C1 segment of cervical spinal cord (tissue), 14 donors: ENCODE results near the gene LMF1.
A peak's percentile ranks its signal among the peaks of the same experiment; 100 is the strongest.

ENCODE experiments used
- DNase-seq, 14 donors: peaks; one replicate each; lab custom pipeline; 2025; lab: John Stamatoyannopoulos, UW

LMF1 gene

DNA sequence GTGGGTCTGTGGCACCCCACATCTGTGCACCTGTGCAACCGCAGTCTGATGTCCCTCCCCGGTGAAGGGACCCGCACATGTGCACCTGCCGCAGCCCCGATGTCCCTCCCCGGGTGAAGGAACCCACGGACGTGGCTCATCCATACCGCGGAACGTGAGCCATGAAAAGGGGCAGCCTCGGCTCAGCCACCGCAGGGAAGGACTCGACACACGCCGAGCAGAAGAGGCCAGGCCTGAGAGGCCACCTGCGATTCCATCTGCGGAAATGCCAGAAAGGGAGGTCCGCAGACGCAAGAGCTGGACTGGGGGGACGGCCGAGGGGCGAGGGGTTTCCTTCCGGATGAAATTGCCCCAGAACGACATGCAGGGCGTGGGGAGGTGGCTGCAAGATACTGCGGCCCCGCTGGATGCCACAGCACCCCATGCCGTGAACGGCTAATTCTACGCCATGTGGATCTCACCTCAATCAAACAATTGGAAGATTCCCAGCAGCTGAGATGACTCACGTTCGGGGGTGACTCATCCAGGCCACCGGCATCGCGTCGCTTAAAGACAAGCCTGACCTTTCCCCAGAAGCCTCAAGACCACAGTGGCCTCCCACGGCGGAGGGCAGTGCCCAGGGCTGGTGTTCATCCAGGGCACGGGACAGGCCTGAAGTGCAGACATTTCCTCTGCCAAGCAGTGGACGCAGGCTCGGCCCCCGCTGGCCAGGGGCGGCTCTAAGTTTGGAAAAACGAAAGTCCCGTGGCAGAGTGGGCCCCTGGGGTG is 31.8 kb upstream of the LMF1 start:
- peak in 1 of 14 donors; percentile 30 for DNase-seq

DNA sequence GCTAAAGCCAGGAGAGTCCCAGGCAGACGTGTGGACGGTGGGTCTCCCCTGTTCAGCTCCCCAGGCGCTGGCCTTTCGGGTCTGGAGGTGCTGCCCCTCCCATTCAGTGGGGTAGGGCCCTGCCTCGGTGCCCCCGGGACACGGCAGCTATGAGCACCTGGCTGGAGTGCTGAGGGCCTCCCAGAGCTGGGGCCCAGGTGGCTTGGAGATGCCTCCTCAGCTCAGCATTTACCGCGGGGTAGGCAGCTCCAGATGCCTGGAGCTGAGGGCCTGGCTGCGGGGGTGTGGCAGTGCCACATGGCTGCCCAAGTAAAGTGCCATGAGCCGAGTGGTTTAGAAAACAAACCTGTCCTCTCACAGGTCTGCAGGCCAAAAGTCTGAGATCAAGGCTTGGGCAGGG is 30.3 kb upstream of the LMF1 start:
- no peak for DNase-seq

DNA sequence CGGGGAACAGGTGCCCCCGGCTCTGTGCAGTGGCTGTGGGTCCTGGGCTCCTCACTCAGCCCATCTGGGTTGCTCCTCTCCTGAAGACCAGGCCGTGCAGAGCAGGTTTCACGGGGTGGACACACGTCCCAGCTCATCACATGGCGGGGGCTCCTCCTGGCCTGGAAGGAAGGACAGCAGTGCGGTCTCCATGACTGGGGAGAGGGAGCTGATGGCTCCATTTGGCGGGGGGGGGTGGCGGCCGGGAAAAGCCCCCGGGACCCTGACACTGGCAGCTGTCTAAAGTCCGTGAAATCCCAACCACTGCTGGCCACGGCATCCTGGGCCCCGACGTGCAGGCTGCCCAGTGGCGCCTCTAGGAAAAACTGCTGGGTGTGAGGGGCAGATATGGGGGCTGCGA is 29.8 kb upstream of the LMF1 start:
- no peak for DNase-seq

DNA sequence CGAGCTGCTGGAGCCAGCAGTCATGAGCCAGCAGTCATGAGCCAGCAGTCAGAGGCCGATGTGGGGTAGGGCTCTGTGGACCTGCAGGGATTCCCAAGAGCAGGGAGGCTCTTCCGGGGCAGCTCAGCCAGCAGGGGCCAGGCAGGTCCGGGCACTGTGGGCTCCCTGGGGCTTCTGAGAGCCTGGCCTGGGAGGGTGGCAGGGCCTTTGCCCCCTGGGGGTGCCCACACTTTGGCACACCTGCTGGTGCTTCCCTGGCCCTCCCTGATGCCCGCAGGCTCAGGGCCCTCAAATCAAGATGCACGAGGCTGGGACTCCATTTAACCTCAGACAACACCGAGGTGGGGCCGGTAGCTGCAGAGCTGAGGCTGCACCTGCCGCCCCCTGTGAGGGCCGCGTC is 28.9 kb upstream of the LMF1 start:
- no peak for DNase-seq

DNA sequence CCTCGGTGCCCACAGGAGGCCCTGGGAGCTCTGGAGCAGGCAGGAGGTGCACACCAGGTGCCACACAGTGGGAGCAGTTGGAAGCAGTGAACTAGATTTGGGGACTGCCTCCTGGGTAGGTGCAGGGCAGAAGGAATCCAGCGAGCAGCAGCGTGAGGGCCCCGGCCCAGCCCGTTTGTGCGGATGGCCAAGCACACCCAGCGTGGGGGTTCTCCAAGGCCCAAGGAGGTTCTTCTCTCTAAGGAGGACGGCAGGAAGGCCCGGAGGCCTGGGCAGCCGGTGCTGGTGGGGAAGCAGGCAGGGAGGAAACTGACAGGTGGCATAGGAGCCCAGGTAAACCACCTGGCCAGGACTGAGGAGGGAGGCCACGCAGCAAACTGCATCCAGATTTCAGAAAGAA is 27.8 kb upstream of the LMF1 start:
- DNase-seq, result no peak

DNA sequence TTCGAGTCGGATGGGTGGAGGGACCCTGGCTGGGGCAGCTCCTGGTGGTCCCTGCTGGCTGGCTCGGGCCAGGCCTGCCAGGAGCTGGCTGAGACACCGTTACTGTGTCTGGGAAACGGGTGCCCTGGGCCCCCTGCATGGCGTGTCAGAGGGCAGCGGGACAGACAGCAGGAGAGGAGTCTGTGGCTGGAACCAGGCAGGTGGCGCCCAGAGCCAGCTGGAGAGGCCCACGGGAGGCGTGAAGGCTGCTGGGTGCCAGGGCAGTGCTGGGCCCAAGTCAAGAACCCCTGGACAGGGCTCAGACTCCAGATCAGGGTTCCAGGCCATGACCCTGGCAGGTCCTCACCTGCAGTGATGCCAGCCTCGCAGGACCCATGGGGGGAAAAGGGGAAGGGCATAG is 27.4 kb upstream of the LMF1 start:
- DNase-seq, result no peak

DNA sequence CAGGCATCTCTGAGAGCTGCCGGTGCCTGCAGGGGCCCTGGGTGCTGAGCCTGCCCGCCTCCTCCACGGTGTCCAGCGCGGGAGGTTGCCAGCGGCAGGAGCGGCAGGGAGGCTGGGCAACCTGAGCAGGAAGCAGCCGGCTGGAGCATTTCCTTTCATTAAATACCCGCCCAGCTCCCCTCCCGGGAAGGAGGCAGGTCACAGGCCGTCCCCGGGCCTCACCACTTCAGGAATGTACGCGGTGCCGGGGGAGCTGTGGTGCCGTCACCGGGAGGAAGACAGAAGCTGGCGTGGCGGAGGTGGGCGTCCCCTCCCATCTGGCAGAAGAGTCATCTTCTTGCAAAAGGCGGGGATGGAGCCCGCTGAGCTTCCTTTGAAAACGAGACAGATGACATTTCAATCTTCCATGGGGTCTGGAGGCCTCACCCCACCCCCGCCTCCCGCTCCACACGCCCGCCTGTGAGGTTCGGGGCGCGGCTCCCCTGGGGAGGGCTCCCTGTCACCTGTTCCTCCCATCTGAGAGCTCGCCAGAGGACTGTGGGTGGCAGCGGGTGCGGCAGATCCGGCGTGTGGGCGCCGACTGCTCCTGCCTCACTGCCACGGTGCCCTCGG is 26.8 kb upstream of the LMF1 start:
- DNase-seq, result no peak

DNA sequence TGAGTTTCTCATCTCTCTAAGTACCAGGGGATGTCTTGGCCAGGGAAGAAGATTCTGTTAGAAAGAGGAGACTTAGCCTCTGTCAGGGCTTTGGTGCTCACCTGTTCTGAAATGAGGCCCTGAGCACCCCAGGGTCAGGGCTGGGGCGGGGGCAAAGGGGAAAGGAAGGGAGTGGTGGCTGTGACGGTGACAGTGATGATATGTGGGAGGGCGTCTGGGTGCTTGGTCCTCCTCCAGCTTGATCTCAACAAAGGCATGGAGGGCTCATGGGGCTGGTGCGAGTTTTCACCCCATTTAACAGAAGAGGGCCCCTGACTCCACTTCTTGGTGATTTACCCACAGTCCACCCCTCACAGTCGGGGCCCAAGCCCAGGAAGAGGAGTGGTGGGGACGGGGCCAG is 25.9 kb upstream of the LMF1 start:
- DNase-seq, result no peak

DNA sequence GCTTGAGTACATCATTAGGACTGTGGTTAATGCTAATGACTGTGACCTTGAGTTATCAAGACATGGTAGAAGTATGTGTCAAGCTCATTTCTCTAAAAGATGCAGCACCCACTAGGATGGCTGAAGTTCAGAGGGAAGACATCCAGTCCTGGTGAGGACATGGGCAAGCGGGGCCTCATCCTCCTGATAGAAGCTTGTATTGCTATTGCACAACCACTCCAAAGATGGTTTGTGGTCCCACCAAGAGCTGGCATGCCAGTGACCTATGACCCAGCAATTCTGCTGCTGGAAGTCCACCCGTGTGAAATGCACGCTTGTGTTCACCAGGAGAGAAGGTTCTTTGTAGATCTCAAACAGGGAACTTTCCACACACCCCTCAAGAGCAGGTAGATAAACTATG is 25.0 kb upstream of the LMF1 start:
- no peak for DNase-seq

DNA sequence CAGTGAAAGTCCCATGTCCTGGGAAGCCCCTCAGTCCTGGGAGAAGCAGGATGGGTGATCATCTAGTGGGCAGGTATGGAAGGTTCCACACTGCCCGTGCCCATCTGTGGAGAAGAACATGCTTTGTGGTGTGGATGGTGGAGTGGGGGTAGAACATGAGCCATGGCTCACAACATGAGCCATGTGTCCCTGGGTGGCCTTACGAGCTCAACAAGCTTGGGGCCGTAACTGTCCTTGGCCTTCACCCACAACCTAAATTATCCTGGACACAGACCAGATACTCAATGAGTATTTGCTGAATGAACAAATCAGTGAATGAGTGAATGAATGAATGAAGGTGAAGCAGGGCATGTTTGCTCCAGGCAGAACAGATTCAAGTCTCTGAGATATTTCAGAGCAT is 24.3 kb upstream of the LMF1 start:
- no peak for DNase-seq

DNA sequence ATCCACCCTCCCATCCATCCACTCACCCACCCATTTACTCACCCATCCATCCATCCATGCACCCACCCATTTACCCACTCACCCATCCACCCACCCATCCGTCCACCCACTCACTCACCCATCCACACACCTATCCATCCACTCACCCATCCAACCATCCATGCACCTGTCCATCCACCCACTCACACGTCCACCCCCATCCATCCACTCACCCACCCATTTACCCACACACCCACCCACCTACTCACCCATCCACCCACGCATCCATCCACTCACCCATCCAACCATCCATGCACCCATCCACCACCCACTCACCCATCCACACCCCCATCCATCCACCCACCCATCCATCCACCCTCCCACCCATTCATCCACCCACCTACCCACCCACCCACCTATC is 22.9 kb upstream of the LMF1 start:
- no peak for DNase-seq

DNA sequence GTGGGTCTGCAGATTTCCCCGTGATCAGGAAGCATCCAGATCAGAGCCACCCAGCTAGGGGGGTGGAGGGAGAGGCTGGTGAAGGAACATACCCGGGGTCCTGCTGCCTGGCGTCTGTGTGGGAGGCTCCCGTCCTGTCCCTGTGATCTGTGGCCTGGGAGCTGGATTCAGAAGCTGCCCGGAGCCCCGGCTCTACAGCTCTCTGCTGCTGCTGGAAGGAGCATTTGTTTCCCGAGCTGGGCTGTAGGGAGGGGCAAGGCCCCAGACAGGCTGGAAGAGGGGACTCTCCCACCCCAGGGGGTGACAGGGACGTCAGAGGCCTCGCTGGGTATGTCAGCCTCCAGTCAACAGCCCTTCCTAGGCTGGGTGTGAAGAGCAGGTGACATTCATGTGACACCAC is 21.0 kb upstream of the LMF1 start:
- peak in 3 of 14 donors; percentile 36 to 66 (median 41) for DNase-seq

DNA sequence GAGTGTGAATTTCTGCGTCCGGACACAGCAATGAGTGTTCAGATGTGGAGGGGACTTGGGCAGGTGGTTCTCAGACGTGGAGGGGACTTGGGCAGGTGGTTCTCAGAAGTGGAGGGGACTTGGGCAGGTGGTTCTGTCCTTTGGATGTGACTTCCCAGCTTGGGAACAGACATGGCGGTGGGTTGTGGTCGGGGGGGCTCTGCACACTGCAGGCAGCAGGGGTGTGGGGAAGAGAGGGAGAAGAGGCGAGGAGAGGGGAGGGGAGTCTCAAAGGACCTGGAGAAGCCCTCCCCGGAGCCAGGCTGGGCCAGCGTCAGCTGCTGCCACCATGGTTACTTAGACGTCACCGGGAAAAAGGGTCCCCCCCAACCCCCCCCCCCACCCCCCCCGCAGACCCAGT is 20.6 kb upstream of the LMF1 start:
- DNase-seq, result peak in 1 of 14 donors; percentile 65

DNA sequence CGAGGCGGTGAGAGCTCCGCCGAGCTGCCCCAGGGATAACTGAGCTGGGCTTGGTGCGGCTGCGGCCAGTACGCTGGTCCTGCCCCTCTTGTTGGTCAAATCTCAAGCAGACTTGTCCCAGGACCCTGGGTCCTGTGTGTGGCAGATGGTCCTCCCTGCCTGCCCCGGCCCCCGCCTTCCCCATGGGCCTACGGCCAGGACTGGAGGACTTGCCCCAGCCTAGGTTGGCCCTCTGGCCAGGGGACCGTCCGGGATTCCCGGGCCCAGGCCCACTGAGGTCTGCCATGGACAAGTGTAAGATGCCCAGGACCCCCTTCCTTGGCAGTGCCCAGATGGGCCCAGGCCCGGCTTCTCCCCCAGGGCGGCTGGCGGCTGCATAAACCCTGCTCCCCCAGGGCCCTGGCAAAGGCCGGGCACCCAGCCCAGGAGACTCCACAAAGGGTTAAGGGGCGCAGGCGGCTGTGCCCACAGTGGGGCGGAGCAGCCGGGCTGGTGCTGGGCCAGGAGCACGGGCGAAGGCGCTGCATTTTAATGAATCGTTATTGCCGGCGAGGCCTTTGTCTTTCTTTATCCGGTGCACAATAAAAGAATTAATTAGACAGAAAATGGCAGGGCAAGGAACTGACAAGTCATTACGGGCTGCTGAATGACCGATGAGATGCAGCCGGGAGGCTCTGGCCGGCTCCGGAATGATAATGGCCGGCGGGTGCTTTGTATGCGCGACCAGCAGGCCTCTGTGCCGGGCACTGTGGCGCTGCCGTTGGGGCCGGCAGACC is 19.9 kb upstream of the LMF1 start:
- DNase-seq, result peak in 12 of 14 donors; percentile 36 to 84 (median 70)

DNA sequence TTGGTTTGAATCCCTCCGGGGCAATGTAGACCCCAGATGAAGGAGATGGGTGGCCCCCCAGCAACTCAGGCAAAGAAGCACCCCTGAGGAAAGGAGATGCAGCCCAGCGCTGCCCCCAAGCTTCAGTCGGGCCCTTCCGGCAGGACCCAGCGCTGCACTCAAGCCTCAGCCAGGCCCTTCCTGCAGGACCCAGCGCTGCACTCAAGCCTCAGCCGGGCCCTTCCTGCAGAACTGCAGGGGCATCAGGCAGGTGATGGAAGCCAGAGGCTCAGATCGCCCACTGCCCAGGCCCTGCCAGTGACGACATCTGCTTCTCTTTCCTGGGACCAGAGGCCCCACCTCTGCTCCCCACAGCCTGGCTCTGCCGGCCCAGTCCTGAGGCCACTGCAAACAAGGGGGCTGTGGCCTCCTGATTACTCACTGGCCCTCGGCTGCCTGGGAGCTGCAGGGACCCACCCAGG is 18.6 kb upstream of the LMF1 start:
- DNase-seq, result peak in 2 of 14 donors; percentile 21 to 40

DNA sequence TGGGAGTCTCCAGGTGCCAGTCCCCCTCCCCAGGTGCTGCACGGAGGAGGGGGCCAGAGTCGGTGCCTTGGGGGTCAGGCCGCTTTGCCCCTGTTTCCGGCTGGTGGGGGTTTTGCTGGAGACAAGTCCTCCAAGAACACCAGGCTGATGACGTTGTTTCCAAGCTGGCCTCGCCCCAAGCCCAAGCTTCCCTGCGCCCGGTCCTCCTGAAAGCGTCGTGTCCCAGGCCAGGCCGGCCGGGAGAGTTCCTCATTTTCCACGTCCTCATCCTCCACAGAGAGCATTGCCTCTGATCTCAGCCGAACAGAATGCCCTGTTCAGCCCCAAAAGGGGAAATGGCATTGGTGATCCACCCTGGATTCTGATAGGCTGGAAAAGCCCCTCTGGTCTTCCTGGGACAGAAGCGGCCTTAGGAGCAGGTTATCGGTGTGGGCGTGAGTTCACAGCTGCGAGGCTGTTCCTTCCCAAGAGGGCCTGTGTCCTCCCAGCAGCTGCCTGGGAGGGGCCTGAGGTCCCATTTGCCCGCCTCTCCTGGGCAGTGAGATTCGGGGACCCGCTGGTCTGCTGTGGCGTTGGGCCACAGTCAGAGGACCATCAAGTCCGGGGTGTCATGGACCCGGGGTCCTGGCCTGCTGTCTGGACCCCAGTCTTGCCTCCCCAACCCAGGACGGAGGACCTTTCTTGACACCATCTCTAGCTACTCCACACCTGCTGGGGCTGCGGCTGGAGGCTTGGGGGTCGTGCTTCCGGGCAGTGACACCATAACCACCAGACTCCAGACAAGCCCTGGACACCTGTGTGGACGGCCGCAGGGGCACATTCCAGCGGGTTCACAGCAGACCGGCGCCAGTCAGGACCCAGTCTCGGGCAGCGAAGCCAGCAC is 17.9 kb upstream of the LMF1 start:
- DNase-seq, result peak in 6 of 14 donors; percentile 7 to 68 (median 48)

DNA sequence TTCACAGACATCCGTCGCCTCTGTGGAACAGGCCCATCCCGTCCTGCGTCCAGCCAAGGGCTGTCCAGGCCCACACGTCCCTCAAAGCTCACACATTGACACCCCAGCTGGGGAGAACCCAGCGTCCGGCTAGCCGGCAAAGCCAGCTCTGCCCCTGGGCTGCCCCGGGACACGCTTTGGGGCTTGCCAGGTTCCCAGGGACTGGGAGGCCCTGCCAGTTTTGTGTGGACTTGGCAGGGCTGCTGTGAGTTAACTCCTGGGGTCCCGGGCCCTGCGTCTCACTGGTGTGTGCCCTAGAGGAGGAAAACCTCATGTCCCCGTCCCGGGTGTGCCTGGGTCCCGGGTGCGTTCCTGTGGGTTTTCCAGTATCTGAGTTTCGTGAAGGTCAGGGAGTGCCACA is 17.1 kb upstream of the LMF1 start:
- DNase-seq, result peak in 13 of 14 donors; percentile 21 to 84 (median 56)

DNA sequence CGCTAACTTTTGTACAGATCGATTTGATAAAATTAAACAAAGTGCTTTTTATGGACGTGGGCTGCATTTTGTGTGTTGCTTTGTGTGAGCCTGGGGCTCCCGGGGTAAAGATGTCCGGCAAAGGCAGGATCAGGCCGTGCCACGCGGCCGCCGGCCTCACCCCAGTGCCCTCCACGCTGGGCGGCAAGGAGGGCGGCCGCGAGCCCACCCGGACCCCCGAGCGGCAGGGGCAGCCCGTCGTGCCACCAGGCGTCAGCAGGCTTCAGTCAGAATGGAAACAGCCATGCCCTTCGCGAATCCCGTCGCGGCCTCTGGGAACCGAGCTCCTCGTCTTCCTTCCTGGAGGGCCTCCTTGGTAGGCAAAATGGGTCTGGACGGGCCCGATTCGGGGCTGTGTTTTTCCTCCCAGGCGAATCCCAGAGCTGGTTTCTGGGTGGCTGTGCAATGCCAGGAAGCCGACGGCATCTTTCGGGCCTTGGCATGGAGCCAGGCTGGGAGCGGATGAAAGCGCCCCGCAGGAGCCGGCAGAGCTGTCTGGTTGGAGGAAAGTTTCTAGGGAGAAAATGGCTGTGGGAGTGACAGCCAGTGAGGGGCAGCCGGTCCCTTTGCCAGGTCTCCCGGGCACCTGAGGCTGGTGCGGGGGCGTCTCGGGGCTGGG is 16.3 kb upstream of the LMF1 start:
- peak in 9 of 14 donors; percentile 12 to 72 (median 41) for DNase-seq

DNA sequence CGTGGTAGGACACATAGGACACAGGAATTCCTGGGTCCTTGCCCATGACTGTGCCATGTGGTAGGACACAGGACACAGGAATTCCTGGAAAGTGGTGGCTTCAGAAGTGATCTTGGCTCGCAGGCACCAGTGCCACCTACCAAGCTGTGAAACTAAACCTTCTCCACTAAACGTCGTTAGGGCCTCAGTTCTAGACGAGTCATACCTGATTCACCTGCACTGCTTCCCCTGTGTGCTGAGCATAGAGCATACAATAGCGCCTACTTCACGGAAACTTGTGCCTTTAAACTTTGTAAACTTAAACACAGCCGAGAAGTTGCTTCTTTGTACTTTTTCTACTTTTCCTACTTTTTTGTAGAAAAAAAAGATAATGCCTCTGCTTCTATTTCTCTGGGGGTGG is 15.6 kb upstream of the LMF1 start:
- no peak for DNase-seq

DNA sequence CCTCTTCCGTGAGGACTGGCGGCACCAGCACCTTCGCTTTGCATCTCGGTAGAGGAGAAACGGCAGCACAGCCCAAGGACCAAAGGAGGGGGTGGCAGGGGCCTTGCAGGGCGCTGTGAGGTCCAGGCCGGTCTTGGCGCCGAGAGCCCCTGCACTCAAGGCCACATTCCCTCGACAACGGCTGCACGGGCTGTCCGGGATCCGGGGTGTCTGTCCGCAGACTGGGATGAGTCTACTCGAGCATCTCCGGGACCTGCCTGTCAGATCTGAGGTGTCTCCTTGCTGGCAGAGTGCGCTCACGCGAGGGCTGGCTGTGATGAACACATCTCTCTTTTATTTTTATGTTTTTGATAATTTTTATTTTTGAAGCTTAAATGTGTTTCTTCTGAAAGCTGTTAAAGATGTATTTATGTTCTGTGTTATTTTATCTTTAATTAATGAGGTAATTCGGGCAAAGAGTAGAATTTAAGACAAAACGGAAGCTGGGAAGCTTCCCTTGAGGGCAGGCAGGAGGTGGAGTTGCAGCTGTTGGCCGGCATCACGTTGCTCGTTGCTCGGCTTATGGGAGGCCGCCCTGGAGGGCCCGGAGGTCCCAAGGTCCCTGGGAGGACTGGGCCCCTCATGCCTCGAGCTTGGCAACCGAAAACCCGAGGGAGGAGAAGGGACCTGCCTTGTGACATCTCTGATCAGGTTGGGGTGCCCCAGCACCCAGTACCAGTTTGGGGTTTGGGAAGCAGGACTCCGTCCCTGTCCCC is 15.0 kb upstream of the LMF1 start:
- DNase-seq, result peak in 2 of 14 donors; percentile 44 to 53
